ENCODE data around the gene SPEM1. TPM values are rescaled to one million over a fixed set of nuclear protein-coding genes. Genes with fewer than 3 reads are reported as not detected.

SPEM1 gene
- total RNA-seq, 4 donors from 2014 or later, result not detected

Other genes with a start within 250 kb of the SPEM1 start
- gene ASGR1, start 241.0 kb upstream of the SPEM1 start, total RNA-seq, result 1 to 10 TPM; 1.3 to 2.3 (median 2.0) TPM
- 10 to 100 TPM in 1 of 4 donors, 1 to 10 TPM in 3; 2.9 to 12.7 (median 3.2) TPM for gene DLG4, start 200.5 kb upstream of the SPEM1 start, total RNA-seq
- 1,000 to 10,000 TPM in 1 of 4 donors, 100 to 1,000 TPM in 3; 565 to 1,687 (median 703) TPM for gene ACADVL, start 200.4 kb upstream of the SPEM1 start, total RNA-seq
- gene DVL2, start 185.8 kb upstream of the SPEM1 start, total RNA-seq, result 10 to 100 TPM; 53.2 to 78.1 (median 55.5) TPM
- 10 to 100 TPM; 19.0 to 35.0 (median 29.1) TPM for gene PHF23, start 180.9 kb upstream of the SPEM1 start, total RNA-seq
- gene GABARAP, start 177.9 kb upstream of the SPEM1 start, total RNA-seq, result 100 to 1,000 TPM; 446 to 840 (median 533) TPM
- gene CTDNEP1, start 168.6 kb upstream of the SPEM1 start, total RNA-seq, result 10 to 100 TPM; 54.7 to 80.6 (median 72.1) TPM
- gene ELP5, start 168.1 kb upstream of the SPEM1 start, total RNA-seq, result 10 to 100 TPM; 13.6 to 29.7 (median 20.3) TPM
- gene CLDN7, start 157.8 kb upstream of the SPEM1 start, total RNA-seq, result 10 to 100 TPM in 2 of 4 donors, 1 to 10 TPM in 2; 7.7 to 14.5 (median 11.0) TPM
- gene SLC2A4, start 138.6 kb upstream of the SPEM1 start, total RNA-seq, result 10 to 100 TPM in 2 of 4 donors, 1 to 10 TPM in 2; 2.4 to 19.4 (median 10.8) TPM
- gene YBX2, start 125.7 kb upstream of the SPEM1 start, total RNA-seq, result 1 to 10 TPM; 1.9 to 9.7 (median 4.0) TPM
- gene EIF5A, start 112.7 kb upstream of the SPEM1 start, total RNA-seq, result 100 to 1,000 TPM; 172 to 314 (median 239) TPM
- 100 to 1,000 TPM in 1 of 4 donors, 10 to 100 TPM in 3; 77.4 to 123 (median 87.0) TPM for gene GPS2, start 105.0 kb upstream of the SPEM1 start, total RNA-seq
- 10 to 100 TPM; 11.7 to 51.3 (median 20.6) TPM for gene NEURL4, start 91.0 kb upstream of the SPEM1 start, total RNA-seq
- gene ACAP1, start 83.8 kb upstream of the SPEM1 start, total RNA-seq, result 10 to 100 TPM in 1 of 4 donors, 1 to 10 TPM in 2, under 1 TPM in 1; 0.70 to 12.4 (median 4.5) TPM
- 10 to 100 TPM in 3 of 4 donors, 1 to 10 TPM in 1; 9.1 to 50.1 (median 32.4) TPM for gene KCTD11, start 68.2 kb upstream of the SPEM1 start, total RNA-seq
- gene TMEM95, start 65.2 kb upstream of the SPEM1 start, total RNA-seq, result under 1 TPM in 1 of 4 donors, not detected in 3; 0.44 TPM
- gene TNK1, start 39.2 kb upstream of the SPEM1 start, total RNA-seq, result 10 to 100 TPM; 15.3 to 42.9 (median 20.7) TPM
- gene PLSCR3, start 25.8 kb upstream of the SPEM1 start, total RNA-seq, result 10 to 100 TPM; 21.6 to 55.3 (median 40.7) TPM
- gene TMEM256, start 16.2 kb upstream of the SPEM1 start, total RNA-seq, result 100 to 1,000 TPM in 2 of 4 donors, 10 to 100 TPM in 2; 53.5 to 128 (median 89.6) TPM
- gene NLGN2, start 12.5 kb upstream of the SPEM1 start, total RNA-seq, result 10 to 100 TPM in 1 of 4 donors, 1 to 10 TPM in 3; 5.9 to 17.9 (median 8.1) TPM
- not detected for gene SPEM2, start 5.3 kb downstream of the SPEM1 start, total RNA-seq
- not detected for gene SPEM3, start 8.5 kb downstream of the SPEM1 start, total RNA-seq
- 10 to 100 TPM; 18.7 to 24.5 (median 19.5) TPM for gene TMEM102, start 15.1 kb downstream of the SPEM1 start, total RNA-seq
- 10 to 100 TPM; 10.3 to 28.5 (median 12.5) TPM for gene FGF11, start 19.2 kb downstream of the SPEM1 start, total RNA-seq
- 10 to 100 TPM in 2 of 4 donors, 1 to 10 TPM in 2; 7.3 to 11.3 (median 9.7) TPM for gene CHRNB1, start 24.7 kb downstream of the SPEM1 start, total RNA-seq
- gene ZBTB4, start 59.3 kb downstream of the SPEM1 start, total RNA-seq, result 10 to 100 TPM; 36.1 to 65.7 (median 45.3) TPM
- not detected for gene SLC35G6, start 61.1 kb downstream of the SPEM1 start, total RNA-seq
- gene POLR2A, start 64.0 kb downstream of the SPEM1 start, total RNA-seq, result 100 to 1,000 TPM; 104 to 194 (median 140) TPM
- gene TNFSF12, start 128.7 kb downstream of the SPEM1 start, total RNA-seq, result 10 to 100 TPM; 12.7 to 28.4 (median 18.0) TPM
- 10 to 100 TPM in 3 of 4 donors, 1 to 10 TPM in 1; 9.6 to 26.6 (median 15.5) TPM for gene TNFSF13, start 138.4 kb downstream of the SPEM1 start, total RNA-seq
- 10 to 100 TPM; 40.2 to 53.5 (median 51.6) TPM for gene SENP3, start 141.6 kb downstream of the SPEM1 start, total RNA-seq
- gene CD68, start 159.3 kb downstream of the SPEM1 start, total RNA-seq, result 10 to 100 TPM in 1 of 4 donors, 1 to 10 TPM in 3; 5.0 to 13.2 (median 9.6) TPM
- 100 to 1,000 TPM in 1 of 4 donors, 10 to 100 TPM in 3; 54.3 to 104 (median 86.3) TPM for gene MPDU1, start 163.5 kb downstream of the SPEM1 start, total RNA-seq
- 100 to 1,000 TPM in 2 of 4 donors, 10 to 100 TPM in 2; 68.0 to 140 (median 102) TPM for gene SOX15, start 169.8 kb downstream of the SPEM1 start, total RNA-seq
- 10 to 100 TPM; 21.0 to 25.6 (median 22.5) TPM for gene FXR2, start 194.6 kb downstream of the SPEM1 start, total RNA-seq
- 10 to 100 TPM; 28.7 to 58.8 (median 39.9) TPM for gene SAT2, start 207.5 kb downstream of the SPEM1 start, total RNA-seq
- gene SHBG, start 209.8 kb downstream of the SPEM1 start, total RNA-seq, result not detected
- gene ATP1B2, start 230.6 kb downstream of the SPEM1 start, total RNA-seq, result 1 to 10 TPM in 1 of 4 donors, under 1 TPM in 3; 0.49 to 4.2 (median 0.74) TPM